B cell (primary cell): Measurements from ENCODE around the gene PDE6B. TPM values are rescaled to one million over a fixed set of nuclear protein-coding genes. Genes with fewer than 3 reads are reported as not detected.

ENCODE experiments used
- ATAC-seq: fragments of 200-7000 bp; cut with Tn5 transposase; one replicate; pipeline ENCODE4 v1.10.0; 2021; ENCODE audit warnings: low read depth, mild to moderate bottlenecking, moderate number of reproducible peaks, moderate library complexity
- CTCF ChIA-PET: fragments of 350-600 bp; sonication (Branson Sonifier 250); formaldehyde crosslinking; loops from one replicate; lab custom pipeline; 2021; ENCODE audit warnings: antibody characterized with exemption, inconsistent platforms; lab: Charles Lee
- POLR2A ChIA-PET: fragments of 350-600 bp; sonication (Branson Sonifier 250); formaldehyde crosslinking; loops from one replicate; lab custom pipeline; 2021; ENCODE audit warnings: antibody characterized with exemption; lab: Charles Lee
- DNase-seq: peaks from one replicate; pipeline ENCODE4 v3.0.0; 2013
- H2AFZ ChIP-seq: 2 replicates; pipeline ENCODE4 v1.6.1; 2012; ENCODE audit warnings: mild to moderate bottlenecking, low read depth, low read length; ENCODE audit not compliant: insufficient read depth, poor library complexity, severe bottlenecking
- H3K27ac ChIP-seq, 2 donors: 1 replicate in 1 of 2; 2 replicates in 1 of 2; pipeline ENCODE4 v1.5.1; 2012 to 2013; ENCODE audit warnings: low read length in 2 of 2, mild to moderate bottlenecking in 2 of 2, moderate library complexity in 1 of 2
- H3K27me3 ChIP-seq, 4 experiments: fragments of 200-600 bp in 1 of 4; sonication (generic) in 1 of 4; replicated peaks in 1 of 4; 1 replicate in 2 of 4; 2 replicates in 2 of 4; pipeline versions ENCODE4 v1.6.1 to v1.7.0; 2013 to 2016; ENCODE audit warnings: low read length in 3 of 4, mild to moderate bottlenecking in 2 of 4, mixed read lengths in 1 of 4, moderate library complexity in 1 of 4; ENCODE audit not compliant: insufficient read depth in 4 of 4, control insufficient read depth in 3 of 4; ENCODE audit errors: control extremely low read depth in 1 of 4
- H3K36me3 ChIP-seq, 2 experiments: replicated peaks in 1 of 2; 1 replicate in 1 of 2; 2 replicates in 1 of 2; pipeline versions ENCODE4 v1.6.1 to v1.7.1; 2013; ENCODE audit warnings: low read length in 1 of 2; ENCODE audit not compliant: insufficient read depth in 2 of 2, control insufficient read depth in 1 of 2; ENCODE audit errors: control extremely low read depth in 1 of 2, extremely low read depth in 1 of 2
- H3K4me1 ChIP-seq, 2 donors: fragments of 200-600 bp in 1 of 2; sonication (generic) in 1 of 2; 1 replicate in 1 of 2; 2 replicates in 1 of 2; pipeline versions ENCODE4 v1.5.1 to v1.6.1; 2013 to 2017; ENCODE audit warnings: low read length in 2 of 2; ENCODE audit not compliant: control insufficient read depth in 2 of 2, insufficient read depth in 2 of 2
- H3K4me2 ChIP-seq: replicated peaks from 2 replicates; pipeline ENCODE3; 2012; ENCODE audit warnings: mild to moderate bottlenecking, low read depth, low read length; ENCODE audit not compliant: poor library complexity, severe bottlenecking
- H3K4me3 ChIP-seq, 5 experiments: fragments of 200-600 bp in 1 of 5; sonication (generic) in 1 of 5; 1 replicate in 3 of 5; 2 replicates in 2 of 5; pipeline versions ENCODE4 v1.5.1 to v1.7.0; 2011 to 2016; ENCODE audit warnings: low read length in 4 of 5, mild to moderate bottlenecking in 4 of 5, low read depth in 2 of 5, control low read depth in 1 of 5, moderate library complexity in 1 of 5; ENCODE audit not compliant: insufficient read depth in 1 of 5; ENCODE audit errors: control extremely low read depth in 1 of 5, extremely low read depth in 1 of 5
- H3K79me2 ChIP-seq: fragments of 200-600 bp; sonication (generic); one replicate; pipeline ENCODE4 v1.6.0; 2016; ENCODE audit warnings: low read length; ENCODE audit not compliant: control insufficient read depth, insufficient read depth
- H3K9ac ChIP-seq: fragments of 200-600 bp; sonication (generic); 2 replicates; pipeline ENCODE4 v1.6.1; 2017; ENCODE audit warnings: mild to moderate bottlenecking, low read length, moderate library complexity
- H3K9me3 ChIP-seq, 3 donors: one replicate each; pipeline versions ENCODE4 v1.6.1 to v1.7.1; 2013; ENCODE audit warnings: low read length in 2 of 3; ENCODE audit not compliant: control insufficient read depth in 2 of 3, insufficient read depth in 1 of 3; ENCODE audit errors: control extremely low read depth in 1 of 3
- H4K20me1 ChIP-seq: 2 replicates; pipeline ENCODE4 v1.6.0; 2012; ENCODE audit warnings: mild to moderate bottlenecking, low read length; ENCODE audit not compliant: insufficient read depth, control insufficient read depth, poor library complexity, severe bottlenecking
- H3K27ac Mint-ChIP-seq: one replicate; pipeline ENCODE4 v1.8.0; 2021; ENCODE audit warnings: mixed read lengths
- H3K27me3 Mint-ChIP-seq: one replicate; pipeline ENCODE4 v1.8.0; 2021; ENCODE audit warnings: mixed read lengths
- H3K4me1 Mint-ChIP-seq: one replicate; pipeline ENCODE4 v1.8.0; 2021; ENCODE audit warnings: mixed read lengths
- H3K4me3 Mint-ChIP-seq: one replicate; pipeline ENCODE4 v1.8.0; 2021; ENCODE audit warnings: mixed read lengths
- H3K9me3 Mint-ChIP-seq: one replicate; pipeline ENCODE4 v1.8.0; 2022; ENCODE audit warnings: mixed read lengths; ENCODE audit not compliant: insufficient read depth
- CTCF ChIP-seq: fragments of 200-600 bp; IDR thresholded peaks from one replicate; pipeline ENCODE4 v1.8.0; 2022; ENCODE audit warnings: antibody characterized with exemption, mild to moderate bottlenecking
- EZH2 ChIP-seq: IDR thresholded peaks from 2 replicates; pipeline ENCODE4 v1.6.1; 2012; ENCODE audit warnings: borderline replicate concordance, low read depth, mild to moderate bottlenecking, moderate library complexity, low read length; ENCODE audit not compliant: insufficient read depth, poor library complexity, severe bottlenecking
- WGBS: methylation state at CpG from one replicate; pipeline ENCODE4 v1.1.5; 2013; ENCODE audit warnings: missing lambda C conversion rate; ENCODE audit not compliant: insufficient coverage; 5-methylcytosine and 5-hydroxymethylcytosine counted together
- intact Hi-C: fragments of 100-400 bp; cut with micrococcal nuclease; formaldehyde crosslinking; loops from one replicate; pipeline ENCODE4 v1.10.0; 2022
- polyA plus RNA-seq: library from polyadenylated mRNA; depleted of rRNA; stranded (reverse); fragments of >200 nt; gene quantifications from 2 replicates; pipeline ENCODE4 v1.2.3, GENCODE V29; 2012
- total RNA-seq, 2 donors: library from RNA; stranded (reverse); fragments of 120-200 nt in 1 of 2; gene quantifications; 1 replicate in 1 of 2; 2 replicates in 1 of 2; pipeline versions ENCODE4 v1.2.3 to v1.2.4, GENCODE V29; 2013 to 2022

The PDE6B gene
- total and polyA plus RNA-seq, 2 donors (not counting 1 experiment from before 2014, with no cell fraction given): 20.0 to 25.2 TPM

GRCh38 chr4:626201-627091 lies 1.1 kb downstream of the PDE6B start:
- Mint-ChIP-seq H3K4me1 (no peaks in the 10 kb centered on the region), H3K4me3 (no peak overlapping the region), H3K27me3 (peaks cover 7% of the 10 kb centered on the region), H3K27ac (no peak overlapping the region), H3K9me3 (no peaks in the 10 kb centered on the region)
- Histone ChIP-seq H3K4me2 (no peak overlapping the region), H4K20me1 (no peaks in the 10 kb centered on the region), H3K4me3 (no peak overlapping the region), H3K27ac (no peak overlapping the region), H3K9ac (no peak overlapping the region), H3K4me1 (no peaks in the 10 kb centered on the region), H3K36me3 (no peaks in the 10 kb centered on the region), H3K9me3 (peaks cover 0 to 29% (median 3%) of the 10 kb centered on the region in 3 donors), H2AFZ (no peak overlapping the region), H3K79me2 (no peaks in the 10 kb centered on the region), H3K27me3 (peaks cover 0 to 6% (median 0%) of the 10 kb centered on the region in 4 experiments)
- no peak for ATAC-seq
- intact Hi-C loops: no loop called here
- POLR2A ChIA-PET: no interaction called here
- CTCF ChIA-PET: no interaction called here
- no peak for TF ChIP-seq CTCF
- no peak for TF ChIP-seq EZH2
- WGBS: 90% methylated on average over 17 of the region's 20 CpGs
- no peak for DNase-seq

- Histone ChIP-seq H4K20me1 (no peaks in the 10 kb centered on the region), H3K36me3 (no peaks in the 10 kb centered on the region), H3K4me3 (no peak overlapping the region), H2AFZ (no peak overlapping the region), H3K79me2 (no peaks in the 10 kb centered on the region), H3K27ac (no peak overlapping the region), H3K4me1 (no peaks in the 10 kb centered on the region), H3K9me3 (peaks cover 0 to 30% (median 3%) of the 10 kb centered on the region in 3 donors), H3K9ac (no peak overlapping the region), H3K4me2 (no peak overlapping the region), H3K27me3 (peaks cover 0 to 6% (median 0%) of the 10 kb centered on the region in 4 experiments)
- H3K4me3 Mint-ChIP-seq: no peak overlapping the region
- intact Hi-C loops: no loop called here
- CTCF ChIA-PET: no interaction called here
- POLR2A ChIA-PET: no interaction called here
- no peaks in the 10 kb centered on the region for H3K9me3 Mint-ChIP-seq
- DNase-seq (no peak), ATAC-seq (no peak)
- TF ChIP-seq CTCF: no peak
- TF ChIP-seq EZH2: no peak
- H3K27me3 Mint-ChIP-seq: peaks cover 4% of the 10 kb centered on the region
- WGBS: 86% methylated on average over 14 of the region's 15 CpGs
- H3K27ac Mint-ChIP-seq: no peak overlapping the region
- no peaks in the 10 kb centered on the region for H3K4me1 Mint-ChIP-seq
Measured at GRCh38 chr4:627347-628125, 2.2 kb downstream of the PDE6B start.
